NCI-H446 (cell line): ENCODE results near the gene CAMK2D.

Experiments
- DNase-seq, 2 experiments: peaks; one replicate each; lab custom pipeline; 2025; lab: John Stamatoyannopoulos, UW

Gene CAMK2D

GRCh38 chr4:113438596-113438995, 322.9 kb downstream of the CAMK2D start:
- DNase-seq: no peak

GRCh38 chr4:113437129-113437528, 324.4 kb downstream of the CAMK2D start:
- no peak for DNase-seq

GRCh38 chr4:113436360-113436759, 325.2 kb downstream of the CAMK2D start:
- peak; percentile 71 to 76 for DNase-seq

GRCh38 chr4:113435893-113436292, 325.6 kb downstream of the CAMK2D start:
- peak; percentile 74 to 84 for DNase-seq

- no peak for DNase-seq
These were observed 327.3 kb downstream of the CAMK2D start for GRCh38 chr4:113434247-113434587.

GRCh38 chr4:113433536-113434246, 327.8 kb downstream of the CAMK2D start:
- DNase-seq: no peak

- DNase-seq: no peak
These were observed 328.4 kb downstream of the CAMK2D start for GRCh38 chr4:113433116-113433515.

GRCh38 chr4:113423631-113424030, 337.9 kb downstream of the CAMK2D start:
- DNase-seq: no peak

- no peak for DNase-seq
These were observed 340.6 kb downstream of the CAMK2D start for GRCh38 chr4:113420938-113421337.

GRCh38 chr4:113419631-113420030, 341.9 kb downstream of the CAMK2D start:
- no peak for DNase-seq

GRCh38 chr4:113411496-113411938, 350.0 kb downstream of the CAMK2D start:
- peak in 1 of 2 experiments; percentile 28 for DNase-seq

GRCh38 chr4:113410686-113411085, 350.9 kb downstream of the CAMK2D start:
- DNase-seq: no peak

- no peak for DNase-seq
These were observed 352.4 kb downstream of the CAMK2D start for GRCh38 chr4:113409181-113409580.

GRCh38 chr4:113407409-113407808, 354.1 kb downstream of the CAMK2D start:
- no peak for DNase-seq

- no peak for DNase-seq
These were observed 354.9 kb downstream of the CAMK2D start for GRCh38 chr4:113406723-113407016.

- no peak for DNase-seq
These were observed 355.4 kb downstream of the CAMK2D start for GRCh38 chr4:113405874-113406722.

GRCh38 chr4:113404841-113405240, 356.7 kb downstream of the CAMK2D start:
- DNase-seq: peak; percentile 7 to 74

GRCh38 chr4:113404167-113404571, 357.4 kb downstream of the CAMK2D start:
- no peak for DNase-seq
